Measurements from ENCODE around the gene PAK1. TPM values are rescaled to one million over a fixed set of nuclear protein-coding genes. Genes with fewer than 3 reads are reported as not detected.

The PAK1 gene
- total and polyA plus RNA-seq, 10 of the 15 experiments (the other 5 are each of a cell fraction or from before 2014, with no cell fraction given): 43.8 to 321 (median 110) TPM

DNA sequence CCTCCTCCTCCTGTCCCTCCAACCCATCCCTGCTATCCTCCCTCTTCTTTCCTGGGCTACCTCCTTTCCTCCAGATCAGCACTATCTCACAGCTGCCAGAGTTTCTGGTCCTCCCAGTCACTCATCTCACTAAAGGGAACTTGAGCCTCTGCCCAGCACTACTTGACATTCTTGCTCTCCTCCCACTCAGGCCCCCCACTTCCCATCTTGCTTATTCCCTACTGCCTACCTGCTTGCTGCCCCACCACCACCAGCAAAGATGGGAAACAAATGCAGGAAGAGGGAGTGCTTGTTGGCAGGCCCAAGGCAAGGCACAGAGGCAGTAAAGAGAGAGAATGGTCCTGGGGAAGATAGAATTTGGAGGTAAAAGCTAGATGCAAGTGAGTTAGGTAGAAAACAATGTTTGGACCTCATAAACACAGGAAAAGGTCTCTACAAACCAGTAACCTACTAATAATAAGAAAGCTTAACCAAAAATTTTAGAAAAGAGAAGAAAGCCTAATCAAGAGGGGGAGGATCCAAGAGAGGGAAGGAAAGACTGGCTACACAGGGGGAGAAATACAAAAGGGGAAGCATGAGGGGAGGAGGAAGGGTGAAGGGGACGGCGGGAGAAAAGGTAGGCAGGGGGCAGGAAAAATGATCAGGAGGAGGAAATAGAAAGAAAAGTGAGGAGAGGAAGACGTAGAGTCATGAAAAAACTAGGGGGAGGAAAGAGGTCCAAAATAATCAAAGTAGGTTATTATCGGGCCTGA, 63.6 kb downstream of the PAK1 start:
- peaks cover 8% of the 10 kb centered on the region for H3K4me1 ChIP-seq (ENCODE audit: control insufficient read depth, insufficient read depth, low read length)
- WGBS (ENCODE audit: insufficient coverage, insufficient replicate concordance, low lambda C conversion rate, missing lambda C conversion rate): 78% methylated on average over 4 of the region's 4 CpGs
- in situ Hi-C loops (cut with MboI) (no loop called here), intact Hi-C loops (cut with micrococcal nuclease; ENCODE audit: unreplicated experiment) (loop anchor here (2.0 to 5.0 kb wide), 2 partner anchors 61 to 137 kb away; no protein-coding TSS in a partner anchor)
- no peak for TF ChIP-seq ELK1 (IDR thresholded peaks at IDR 0.05; ENCODE audit: low read depth, low read length)
- TF ChIP-seq, protein P1, sequence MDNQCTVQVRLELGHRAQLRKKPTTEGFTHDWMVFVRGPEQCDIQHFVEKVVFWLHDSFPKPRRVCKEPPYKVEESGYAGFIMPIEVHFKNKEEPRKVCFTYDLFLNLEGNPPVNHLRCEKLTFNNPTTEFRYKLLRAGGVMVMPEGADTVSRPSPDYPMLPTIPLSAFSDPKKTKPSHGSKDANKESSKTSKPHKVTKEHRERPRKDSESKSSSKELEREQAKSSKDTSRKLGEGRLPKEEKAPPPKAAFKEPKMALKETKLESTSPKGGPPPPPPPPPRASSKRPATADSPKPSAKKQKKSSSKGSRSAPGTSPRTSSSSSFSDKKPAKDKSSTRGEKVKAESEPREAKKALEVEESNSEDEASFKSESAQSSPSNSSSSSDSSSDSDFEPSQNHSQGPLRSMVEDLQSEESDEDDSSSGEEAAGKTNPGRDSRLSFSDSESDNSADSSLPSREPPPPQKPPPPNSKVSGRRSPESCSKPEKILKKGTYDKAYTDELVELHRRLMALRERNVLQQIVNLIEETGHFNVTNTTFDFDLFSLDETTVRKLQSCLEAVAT (IDR thresholded peaks at IDR 0.05): no peak
- no peak for TF ChIP-seq BCL11A (IDR thresholded peaks at IDR 0.05; ENCODE audit: low read depth, low read length)
- no peak for TF ChIP-seq SMC3 (IDR thresholded peaks at IDR 0.05; ENCODE audit: borderline replicate concordance, low read length)
- no peak for TF ChIP-seq CEBPB (IDR thresholded peaks at IDR 0.05; ENCODE audit: borderline replicate concordance in 1 of 2, low read depth in 2 of 2, low read length in 2 of 2)
- TF ChIP-seq, protein P2, sequence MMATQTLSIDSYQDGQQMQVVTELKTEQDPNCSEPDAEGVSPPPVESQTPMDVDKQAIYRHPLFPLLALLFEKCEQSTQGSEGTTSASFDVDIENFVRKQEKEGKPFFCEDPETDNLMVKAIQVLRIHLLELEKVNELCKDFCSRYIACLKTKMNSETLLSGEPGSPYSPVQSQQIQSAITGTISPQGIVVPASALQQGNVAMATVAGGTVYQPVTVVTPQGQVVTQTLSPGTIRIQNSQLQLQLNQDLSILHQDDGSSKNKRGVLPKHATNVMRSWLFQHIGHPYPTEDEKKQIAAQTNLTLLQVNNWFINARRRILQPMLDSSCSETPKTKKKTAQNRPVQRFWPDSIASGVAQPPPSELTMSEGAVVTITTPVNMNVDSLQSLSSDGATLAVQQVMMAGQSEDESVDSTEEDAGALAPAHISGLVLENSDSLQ (IDR thresholded peaks at IDR 0.05): peak; percentile 44; the same call in 1 of the 2 replicates
- TF ChIP-seq PRDM15 (CRISPR knock-in tag; IDR thresholded peaks at IDR 0.05): no peak
- no peak for TF ChIP-seq SMAD5 (IDR thresholded peaks at IDR 0.05; ENCODE audit: low read depth)
- no peak for TF ChIP-seq MXI1 (IDR thresholded peaks at IDR 0.05; ENCODE audit: low read depth, low read length)
- TF ChIP-seq IKZF1 (conservative IDR thresholded peaks at IDR 0.05): peak; percentile 30; the same call in 1 of the 2 replicates
- TF ChIP-seq USF1 (IDR thresholded peaks at IDR 0.05; ENCODE audit: borderline replicate concordance, extremely low read length, insufficient read depth, low read depth, low read length): no peak
- no peak for ATAC-seq
- CTCF ChIA-PET: interaction anchor here (0.6 to 5.1 kb wide), 6 partner anchors 9 to 138 kb away, joined by 3 to 47 read pairs (median 24); no protein-coding TSS in a partner anchor
- no peak for DNase-seq (ENCODE audit: low read depth, low spot score)
- H3K4me2 ChIP-seq (ENCODE audit: control insufficient read depth, insufficient read depth): peak overlapping the region; percentile 97
- H2AFZ ChIP-seq (ENCODE audit: control insufficient read depth, low read depth, low read length): no peak overlapping the region
- H3K9ac ChIP-seq (ENCODE audit: control insufficient read depth, insufficient read depth, low read length): peak overlapping the region; percentile 57
- no peak for FAIRE-seq
- H3K4me3 ChIP-seq: peak overlapping the region; percentile 93
- H4K20me1 ChIP-seq (ENCODE audit: control insufficient read depth, insufficient read depth): no peaks in the 10 kb centered on the region; the same call in 1 of the 2 replicates
- H3K9me3 ChIP-seq (replicated peaks; ENCODE audit: control insufficient read depth, insufficient read depth, low read length): no peaks in the 10 kb centered on the region
- RAD21 ChIA-PET (ENCODE audit: unreplicated experiment): interaction anchor here (0.7 to 3.1 kb wide), 11 partner anchors 9 to 75 kb away, joined by 3 to 60 read pairs (median 14); partner anchors contain the start of gene PAK1
- peak overlapping the region; percentile 79 for H3K27ac ChIP-seq (ENCODE audit: control insufficient read depth, insufficient read depth)
- H3K79me2 ChIP-seq (ENCODE audit: control insufficient read depth, insufficient read depth, low read length): peaks cover 72% of the 10 kb centered on the region
- no peaks in the 10 kb centered on the region for H3K27me3 ChIP-seq (replicated peaks in 1 of 2; ENCODE audit: control insufficient read depth in 2 of 2, insufficient read depth in 2 of 2, low read length in 1 of 2)
- SMC1A ChIA-PET (ENCODE audit: uncharacterized antibody, unreplicated experiment): interaction anchor here (0.7 to 5.3 kb wide), 15 partner anchors 8 to 139 kb away, joined by 3 to 98 read pairs (median 14); partner anchors contain the start of gene PAK1
- POLR2A ChIA-PET: interaction anchor here (0.7 to 3.4 kb wide), 7 partner anchors 26 to 378 kb away, joined by 4 to 30 read pairs (median 17); no protein-coding TSS in a partner anchor
- no TSS peak for BruUV-seq (replicated peaks)
- H3K36me3 ChIP-seq (ENCODE audit: control insufficient read depth in 2 of 2, insufficient read depth in 2 of 2, low read length in 1 of 2): peaks cover 0 to 3% of the 10 kb centered on the region in 2 experiments; a peak in 1 of 4 replicates

All from GM12878 (cell line).